ENCODE data around the gene SMARCC2. TPM values are rescaled to one million over a fixed set of nuclear protein-coding genes. Genes with fewer than 3 reads are reported as not detected.

The SMARCC2 gene
- total RNA-seq, 1 donor from 2014 or later = 147 TPM

DNA sequence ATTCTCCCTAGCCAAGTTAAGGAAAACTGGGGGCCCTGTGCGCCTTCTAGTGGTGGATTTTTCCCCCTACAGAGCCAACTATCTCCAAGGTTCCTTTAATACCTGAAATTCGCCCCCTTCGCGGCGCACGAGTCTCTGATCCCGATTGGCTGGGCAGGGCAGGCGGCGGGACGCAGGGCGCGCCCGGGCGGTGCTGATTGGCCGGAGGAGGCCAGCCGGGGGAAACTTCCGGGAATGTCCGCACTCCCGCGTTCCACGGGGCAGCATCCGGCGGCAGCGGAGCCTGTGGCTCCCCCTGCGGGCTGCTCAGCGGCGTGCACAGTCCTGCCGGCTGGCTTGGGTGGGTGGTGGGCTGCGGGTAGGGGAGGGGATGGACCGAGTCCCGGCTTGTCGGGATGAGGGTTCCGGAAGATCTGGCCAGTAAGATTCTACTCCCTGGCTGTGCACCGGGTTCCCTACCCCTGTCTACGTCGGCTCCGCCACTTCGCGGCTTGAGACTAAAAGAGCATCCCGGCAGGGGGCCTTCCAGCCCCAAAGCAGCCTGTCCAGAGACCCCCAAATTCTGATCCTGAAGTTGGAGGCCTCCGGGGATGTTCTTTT is 34.9 kb upstream of the SMARCC2 start, which contains the start of gene NABP2:
NABP2 (plus strand) TSS at position 241 of the 600 bp plus-strand sequence. CDS start 515 bp downstream, outside the sequence.
- no peaks in the 10 kb centered on the region for H3K27me3 Mint-ChIP-seq
- no peaks in the 10 kb centered on the region for H3K36me3 Mint-ChIP-seq
- peaks cover 36% of the 10 kb centered on the region for H3K4me1 Mint-ChIP-seq (ENCODE audit: unreplicated experiment)
- TF ChIP-seq, protein P1, sequence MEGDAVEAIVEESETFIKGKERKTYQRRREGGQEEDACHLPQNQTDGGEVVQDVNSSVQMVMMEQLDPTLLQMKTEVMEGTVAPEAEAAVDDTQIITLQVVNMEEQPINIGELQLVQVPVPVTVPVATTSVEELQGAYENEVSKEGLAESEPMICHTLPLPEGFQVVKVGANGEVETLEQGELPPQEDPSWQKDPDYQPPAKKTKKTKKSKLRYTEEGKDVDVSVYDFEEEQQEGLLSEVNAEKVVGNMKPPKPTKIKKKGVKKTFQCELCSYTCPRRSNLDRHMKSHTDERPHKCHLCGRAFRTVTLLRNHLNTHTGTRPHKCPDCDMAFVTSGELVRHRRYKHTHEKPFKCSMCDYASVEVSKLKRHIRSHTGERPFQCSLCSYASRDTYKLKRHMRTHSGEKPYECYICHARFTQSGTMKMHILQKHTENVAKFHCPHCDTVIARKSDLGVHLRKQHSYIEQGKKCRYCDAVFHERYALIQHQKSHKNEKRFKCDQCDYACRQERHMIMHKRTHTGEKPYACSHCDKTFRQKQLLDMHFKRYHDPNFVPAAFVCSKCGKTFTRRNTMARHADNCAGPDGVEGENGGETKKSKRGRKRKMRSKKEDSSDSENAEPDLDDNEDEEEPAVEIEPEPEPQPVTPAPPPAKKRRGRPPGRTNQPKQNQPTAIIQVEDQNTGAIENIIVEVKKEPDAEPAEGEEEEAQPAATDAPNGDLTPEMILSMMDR (conservative IDR thresholded peaks at IDR 0.05) = peak; percentile 88
- H3K9me3 Mint-ChIP-seq = no peaks in the 10 kb centered on the region
- peak within 1 kb of the TSS; percentile 95 for H3K27ac Mint-ChIP-seq
- peak within 1 kb of the TSS; percentile 88 for H3K4me3 Mint-ChIP-seq
- DNase-seq (ENCODE audit: extremely low spot score, unreplicated experiment) = peak; percentile 99

DNA sequence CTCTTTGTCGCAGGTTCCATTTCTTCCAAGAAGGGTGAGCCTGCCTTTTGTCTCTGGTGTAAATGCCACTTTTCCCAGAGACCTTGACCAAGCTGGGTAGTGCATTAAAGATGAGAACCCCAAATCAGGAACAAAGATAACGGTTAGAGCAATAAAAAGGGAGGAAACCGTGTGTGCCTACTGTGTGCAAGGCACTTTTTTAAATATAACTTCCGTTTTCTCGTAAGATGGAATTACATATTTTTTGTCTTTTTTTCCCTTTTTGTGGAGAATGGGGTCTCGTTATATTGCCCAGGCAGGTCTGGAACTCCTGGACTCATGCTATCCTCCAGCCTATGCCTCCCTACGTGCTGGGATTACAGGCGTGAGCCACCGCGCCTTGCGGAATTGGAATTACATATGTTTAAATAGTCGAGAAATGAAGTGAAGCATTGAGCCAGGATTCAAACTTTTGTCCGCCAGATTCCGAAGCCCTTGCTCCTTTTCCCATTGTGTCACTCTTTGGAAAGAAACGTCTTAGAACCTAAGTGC is 34.4 kb upstream of the SMARCC2 start:
- Mint-ChIP-seq H3K4me3 (peak overlapping the region; percentile 88), H3K27ac (peak overlapping the region; percentile 95), H3K4me1 (ENCODE audit: unreplicated experiment) (peaks cover 36% of the 10 kb centered on the region), H3K27me3 (no peaks in the 10 kb centered on the region), H3K36me3 (no peaks in the 10 kb centered on the region), H3K9me3 (no peaks in the 10 kb centered on the region)
- TF ChIP-seq, protein P1 (conservative IDR thresholded peaks at IDR 0.05) = no peak
- DNase-seq (ENCODE audit: extremely low spot score, unreplicated experiment) = no peak

DNA sequence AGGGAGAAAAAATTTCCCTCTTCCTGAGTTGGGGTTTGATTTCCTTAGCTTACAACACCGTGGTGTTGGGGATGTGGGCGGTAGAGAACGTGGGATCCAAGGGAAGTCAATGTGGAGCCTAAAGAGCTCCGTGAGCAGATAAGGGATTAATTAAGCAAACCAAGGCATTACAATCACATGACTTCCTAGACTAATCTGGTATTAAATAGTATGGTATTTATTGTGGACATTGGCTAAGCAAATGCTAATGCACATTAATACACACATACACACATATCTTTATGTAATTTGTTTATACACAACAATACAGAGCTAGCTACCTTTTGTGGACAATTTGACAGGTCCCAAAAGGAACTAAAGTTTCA is 33.2 kb upstream of the SMARCC2 start:
- H3K27me3 Mint-ChIP-seq = no peaks in the 10 kb centered on the region
- H3K4me3 Mint-ChIP-seq = peak overlapping the region; percentile 99
- TF ChIP-seq, protein P1 (conservative IDR thresholded peaks at IDR 0.05) = peak; percentile 1
- H3K9me3 Mint-ChIP-seq = no peaks in the 10 kb centered on the region
- no peak for DNase-seq (ENCODE audit: extremely low spot score, unreplicated experiment)
- no peaks in the 10 kb centered on the region for H3K36me3 Mint-ChIP-seq
- H3K27ac Mint-ChIP-seq = peak overlapping the region; percentile 99
- H3K4me1 Mint-ChIP-seq (ENCODE audit: unreplicated experiment) = peaks cover 36% of the 10 kb centered on the region

DNA sequence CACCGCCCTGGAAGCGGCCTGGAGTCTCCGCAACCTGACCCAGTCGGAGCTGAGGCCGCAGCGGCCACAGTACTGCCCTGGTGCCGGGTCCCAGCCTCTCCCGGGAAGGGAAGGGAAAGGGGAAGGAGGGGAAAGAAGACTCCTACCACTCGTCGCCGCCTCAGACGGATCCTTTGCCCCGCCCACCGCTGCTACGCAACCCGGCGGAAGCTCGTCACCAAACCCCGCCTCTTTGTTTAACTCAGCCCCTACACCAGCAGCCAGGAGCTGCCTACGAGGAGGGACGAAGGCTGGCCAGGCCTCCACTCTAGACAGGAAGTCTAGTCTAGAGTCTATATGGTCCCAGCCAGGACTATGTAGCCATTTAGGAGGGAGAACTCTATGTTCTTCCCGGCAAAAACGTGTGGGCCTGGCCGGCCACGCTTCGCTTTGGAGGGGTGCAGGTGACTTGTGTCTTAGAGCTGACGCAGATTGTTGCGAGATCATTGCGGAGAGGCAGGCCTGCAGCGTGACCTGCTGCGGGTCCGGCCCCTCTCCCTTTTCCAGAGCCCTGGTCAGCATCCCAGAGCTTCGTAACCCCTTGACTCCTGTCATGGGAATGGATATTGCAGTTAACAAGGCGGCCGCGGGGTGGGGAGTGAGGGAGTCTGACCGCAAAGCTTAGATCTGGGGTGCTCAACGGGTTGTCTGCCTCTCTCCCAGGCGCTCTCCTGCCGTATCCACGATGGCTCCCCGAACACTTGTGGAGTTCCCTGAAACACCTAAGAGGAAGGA is 32.7 kb upstream of the SMARCC2 start, which contains the start of gene RNF41:
RNF41 (minus strand) TSS at position 166 of the 774 bp plus-strand sequence. CDS start 7,875 bp downstream, outside the sequence.
- H3K36me3 Mint-ChIP-seq = no peaks in the 10 kb centered on the region
- no peaks in the 10 kb centered on the region for H3K9me3 Mint-ChIP-seq
- TF ChIP-seq, protein P1 (conservative IDR thresholded peaks at IDR 0.05) = peak; percentile 33
- peak; percentile 95 for DNase-seq (ENCODE audit: extremely low spot score, unreplicated experiment)
- H3K27ac Mint-ChIP-seq = peak within 1 kb of the TSS; percentile 99
- H3K4me3 Mint-ChIP-seq = peak within 1 kb of the TSS; percentile 99
- H3K4me1 Mint-ChIP-seq (ENCODE audit: unreplicated experiment) = peaks cover 36% of the 10 kb centered on the region
- H3K27me3 Mint-ChIP-seq = no peaks in the 10 kb centered on the region

DNA sequence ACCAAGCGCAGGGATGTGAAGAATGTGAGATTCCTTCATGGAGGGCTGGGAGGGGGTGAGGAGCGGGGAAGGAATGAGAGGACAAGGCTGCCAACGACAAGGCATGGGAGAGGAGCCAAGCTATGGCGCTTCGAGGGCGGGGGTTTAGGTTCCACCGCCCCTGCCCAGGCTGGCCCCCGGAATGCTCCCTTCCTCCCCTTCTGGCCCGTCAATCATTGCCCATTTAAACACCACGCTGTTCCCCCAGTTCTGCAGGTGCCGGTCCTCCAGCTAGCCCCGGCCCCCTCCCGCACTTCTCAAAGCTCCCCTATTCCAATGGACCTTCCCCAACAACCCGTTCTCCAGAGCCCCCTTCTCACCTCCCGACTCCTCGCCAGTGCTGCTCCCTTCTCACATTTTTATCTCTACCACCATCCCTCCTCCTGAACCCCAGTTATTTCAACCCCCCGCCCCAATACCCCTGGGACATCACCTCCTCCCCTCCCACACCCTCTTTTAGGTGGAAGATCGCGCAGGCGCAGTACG is 32.0 kb upstream of the SMARCC2 start:
- Mint-ChIP-seq H3K4me1 (ENCODE audit: unreplicated experiment) (peaks cover 36% of the 10 kb centered on the region), H3K27me3 (no peaks in the 10 kb centered on the region), H3K9me3 (no peaks in the 10 kb centered on the region), H3K36me3 (peaks cover 4% of the 10 kb centered on the region), H3K27ac (peak overlapping the region; percentile 99), H3K4me3 (peak overlapping the region; percentile 99)
- TF ChIP-seq, protein P1 (conservative IDR thresholded peaks at IDR 0.05) = no peak
- no peak for DNase-seq (ENCODE audit: extremely low spot score, unreplicated experiment)

Data from type B pancreatic cell (in vitro differentiated cells).